Hematopoietic multipotent progenitor cell treated with erythropoietin and hydrocortisone succinate and interleukin-3 and kit ligand, for 15 days (in vitro differentiated cells): Measurements from ENCODE around the gene CAPN10.
A peak's percentile ranks its signal among the peaks of the same experiment; 100 is the strongest.

Experiments
- DNase-seq: peaks from one replicate; pipeline ENCODE4 v3.0.0-alpha.2; 2015; ENCODE audit warnings: low spot score

The CAPN10 gene

GRCh38 chr2:240564561-240565332 lies 21.8 kb upstream of the CAPN10 start:
- peak; percentile 81 for DNase-seq

GRCh38 chr2:240565333-240566202 lies 21.0 kb upstream of the CAPN10 start:
- peak; percentile 97 for DNase-seq

- peak; percentile 95 for DNase-seq
These were observed 20.1 kb upstream of the CAPN10 start for GRCh38 chr2:240566203-240567136.

GRCh38 chr2:240567137-240567871 lies 19.2 kb upstream of the CAPN10 start:
- DNase-seq, result peak; percentile 43

- DNase-seq, result peak; percentile 69
These were observed 18.5 kb upstream of the CAPN10 start, which contains the start of gene RNPEPL1 for GRCh38 chr2:240567872-240568677. Gene RNPEPL1, plus strand, starts transcription at chr2:240568484. Its CDS starts 103 bp downstream, at chr2:240568587.

- peak; percentile 79 for DNase-seq
These were observed 17.6 kb upstream of the CAPN10 start for GRCh38 chr2:240568678-240569522.

GRCh38 chr2:240569523-240569997 lies 17.0 kb upstream of the CAPN10 start:
- no peak for DNase-seq

- DNase-seq, result no peak
These were observed 16.5 kb upstream of the CAPN10 start for GRCh38 chr2:240569998-240570530.

GRCh38 chr2:240570531-240571313 lies 15.8 kb upstream of the CAPN10 start:
- DNase-seq, result no peak

- DNase-seq, result no peak
These were observed 15.1 kb upstream of the CAPN10 start for GRCh38 chr2:240571314-240571973.

- no peak for DNase-seq
These were observed 14.1 kb upstream of the CAPN10 start for GRCh38 chr2:240572141-240573031.

- DNase-seq, result no peak
These were observed 13.4 kb upstream of the CAPN10 start for GRCh38 chr2:240573071-240573515.

- no peak for DNase-seq
These were observed 12.8 kb upstream of the CAPN10 start for GRCh38 chr2:240573516-240574385.

GRCh38 chr2:240574386-240575100 lies 12.0 kb upstream of the CAPN10 start:
- DNase-seq, result no peak
